Duodenal mucosa (tissue), 2 donors: ENCODE measurements around the gene TLE4.

Source experiments
- H3K27ac ChIP-seq: one replicate; pipeline ENCODE4 v1.7.0; 2013; ENCODE audit warnings: low read depth, low read length
- H3K27me3 ChIP-seq, 2 donors: one replicate each; pipeline ENCODE4 v1.7.0; 2013; ENCODE audit warnings: low read length in 2 of 2, control low read depth in 1 of 2; ENCODE audit not compliant: insufficient read depth in 2 of 2, control insufficient read depth in 1 of 2
- H3K36me3 ChIP-seq, 2 donors: one replicate each; pipeline ENCODE4 v1.7.0; 2013; ENCODE audit warnings: low read length in 2 of 2, control low read depth in 1 of 2; ENCODE audit not compliant: insufficient read depth in 2 of 2, control insufficient read depth in 1 of 2
- H3K4me1 ChIP-seq, 2 donors: one replicate each; pipeline ENCODE4 v1.7.0; 2013; ENCODE audit warnings: low read length in 2 of 2, control low read depth in 1 of 2; ENCODE audit not compliant: insufficient read depth in 2 of 2, control insufficient read depth in 1 of 2
- H3K4me3 ChIP-seq, 2 donors: one replicate each; pipeline ENCODE4 v1.7.0; 2013; ENCODE audit warnings: low read length in 2 of 2, low read depth in 1 of 2
- H3K9ac ChIP-seq, 2 donors: one replicate each; pipeline ENCODE4 v1.7.0; 2013; ENCODE audit warnings: low read length in 2 of 2, low read depth in 1 of 2
- H3K9me3 ChIP-seq, 2 donors: one replicate each; pipeline ENCODE4 v1.7.0; 2013; ENCODE audit warnings: low read length in 2 of 2, control low read depth in 1 of 2; ENCODE audit not compliant: control insufficient read depth in 1 of 2

TLE4 gene

GRCh38 chr9:79668956-79669355, 97.2 kb downstream of the TLE4 start:
- Histone ChIP-seq H3K27ac (no peak overlapping the region), H3K27me3 (no peaks in the 10 kb centered on the region), H3K9ac (no peak overlapping the region)

GRCh38 chr9:79670269-79670961, 98.7 kb downstream of the TLE4 start:
- Histone ChIP-seq H3K27ac (no peak overlapping the region), H3K9ac (no peak overlapping the region), H3K36me3 (no peaks in the 10 kb centered on the region), H3K9me3 (no peaks in the 10 kb centered on the region), H3K27me3 (no peaks in the 10 kb centered on the region), H3K4me1 (peaks cover 2 to 13% of the 10 kb centered on the region in 2 donors), H3K4me3 (no peak overlapping the region)

More at GRCh38 chr9:79668956-79669355, 97.2 kb downstream of the TLE4 start:
- Histone ChIP-seq H3K9me3 (no peaks in the 10 kb centered on the region), H3K4me1 (peaks cover 2 to 13% of the 10 kb centered on the region in 2 donors), H3K4me3 (no peak overlapping the region), H3K36me3 (no peaks in the 10 kb centered on the region)

- peaks cover 2 to 13% of the 10 kb centered on the region in 2 donors for H3K4me1 ChIP-seq
- no peak overlapping the region for H3K27ac ChIP-seq
- no peak overlapping the region for H3K4me3 ChIP-seq
- no peak overlapping the region for H3K9ac ChIP-seq
- no peaks in the 10 kb centered on the region for H3K36me3 ChIP-seq
- no peaks in the 10 kb centered on the region for H3K27me3 ChIP-seq
- H3K9me3 ChIP-seq: no peaks in the 10 kb centered on the region
These were observed 99.8 kb downstream of the TLE4 start for GRCh38 chr9:79671558-79671957.

GRCh38 chr9:79672236-79672635, 100.5 kb downstream of the TLE4 start:
- Histone ChIP-seq H3K9me3 (no peaks in the 10 kb centered on the region), H3K9ac (no peak overlapping the region), H3K27ac (no peak overlapping the region), H3K4me3 (no peak overlapping the region), H3K4me1 (peaks cover 2 to 13% of the 10 kb centered on the region in 2 donors), H3K36me3 (no peaks in the 10 kb centered on the region), H3K27me3 (no peaks in the 10 kb centered on the region)

GRCh38 chr9:79672891-79673290, 101.1 kb downstream of the TLE4 start:
- Histone ChIP-seq H3K36me3 (no peaks in the 10 kb centered on the region), H3K4me3 (no peak overlapping the region), H3K9ac (no peak overlapping the region), H3K27ac (no peak overlapping the region), H3K27me3 (no peaks in the 10 kb centered on the region), H3K9me3 (no peaks in the 10 kb centered on the region), H3K4me1 (peaks cover 2 to 13% of the 10 kb centered on the region in 2 donors)

GRCh38 chr9:79673614-79674013, 101.8 kb downstream of the TLE4 start:
- Histone ChIP-seq H3K4me3 (no peak overlapping the region), H3K36me3 (no peaks in the 10 kb centered on the region), H3K9ac (no peak overlapping the region), H3K27ac (no peak overlapping the region), H3K9me3 (no peaks in the 10 kb centered on the region), H3K27me3 (no peaks in the 10 kb centered on the region), H3K4me1 (peaks cover 2 to 13% of the 10 kb centered on the region in 2 donors)

GRCh38 chr9:79674052-79674777, 102.5 kb downstream of the TLE4 start:
- Histone ChIP-seq H3K27ac (no peak overlapping the region), H3K4me3 (no peak overlapping the region), H3K9me3 (no peaks in the 10 kb centered on the region)

GRCh38 chr9:79681576-79681975, 109.8 kb downstream of the TLE4 start:
- Histone ChIP-seq H3K4me3 (no peak overlapping the region), H3K27me3 (no peaks in the 10 kb centered on the region), H3K9ac (no peak overlapping the region), H3K36me3 (no peaks in the 10 kb centered on the region), H3K4me1 (no peaks in the 10 kb centered on the region), H3K27ac (no peak overlapping the region), H3K9me3 (no peaks in the 10 kb centered on the region)

More at GRCh38 chr9:79674052-79674777, 102.5 kb downstream of the TLE4 start:
- H3K9ac ChIP-seq: no peak overlapping the region
- H3K36me3 ChIP-seq: no peaks in the 10 kb centered on the region
- H3K4me1 ChIP-seq: peaks cover 2 to 13% of the 10 kb centered on the region in 2 donors
- H3K27me3 ChIP-seq: no peaks in the 10 kb centered on the region

- Histone ChIP-seq H3K9ac (no peak overlapping the region), H3K4me3 (no peak overlapping the region), H3K36me3 (no peaks in the 10 kb centered on the region), H3K4me1 (no peaks in the 10 kb centered on the region), H3K27me3 (no peaks in the 10 kb centered on the region), H3K27ac (no peak overlapping the region), H3K9me3 (no peaks in the 10 kb centered on the region)
These were observed 110.4 kb downstream of the TLE4 start for GRCh38 chr9:79682076-79682736.

- Histone ChIP-seq H3K4me3 (no peak overlapping the region), H3K9me3 (no peaks in the 10 kb centered on the region), H3K9ac (no peak overlapping the region), H3K4me1 (no peaks in the 10 kb centered on the region), H3K36me3 (no peaks in the 10 kb centered on the region), H3K27me3 (no peaks in the 10 kb centered on the region), H3K27ac (no peak overlapping the region)
These were observed 112.3 kb downstream of the TLE4 start for GRCh38 chr9:79684059-79684458.
